DMS53 treated with DMSO at 0.1 percent for 48 hours (cell line): ENCODE data around the gene SAP130.
"Not testable (repeated sequence)": the region's sequence is repeated elsewhere in the genome, so short reads cannot be mapped to it uniquely, and the experiment has no call there.

ENCODE experiments used
- DNase-seq: peaks from one replicate; lab custom pipeline; 2025; ENCODE audit not compliant: unreplicated experiment; lab: John Stamatoyannopoulos, UW

Gene SAP130

DNA sequence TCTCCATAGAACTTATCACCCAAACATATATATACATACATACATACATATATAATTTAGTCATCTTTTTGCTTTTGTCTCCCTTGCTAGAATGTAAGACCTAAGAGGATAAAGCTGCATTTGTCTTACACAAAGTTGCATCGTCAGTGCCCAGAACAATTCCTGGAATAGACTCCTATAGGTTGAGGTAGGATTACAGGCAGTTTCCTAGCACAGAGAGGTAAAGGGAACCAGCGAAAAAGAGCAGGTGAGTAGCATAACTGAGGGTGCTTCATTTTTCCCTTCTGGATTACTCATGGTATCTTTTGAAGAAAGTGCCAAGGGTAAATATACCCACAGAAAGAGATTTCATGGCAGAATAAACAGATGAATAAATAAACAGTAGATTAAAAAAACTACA, 74.0 kb downstream of the SAP130 start:
- DNase-seq, result no peak

GRCh38 chr2:127953128-127953718, 74.6 kb downstream of the SAP130 start:
- DNase-seq, result no peak

- no peak for DNase-seq
Observed at GRCh38 chr2:127951026-127951425, 76.8 kb downstream of the SAP130 start.

DNA sequence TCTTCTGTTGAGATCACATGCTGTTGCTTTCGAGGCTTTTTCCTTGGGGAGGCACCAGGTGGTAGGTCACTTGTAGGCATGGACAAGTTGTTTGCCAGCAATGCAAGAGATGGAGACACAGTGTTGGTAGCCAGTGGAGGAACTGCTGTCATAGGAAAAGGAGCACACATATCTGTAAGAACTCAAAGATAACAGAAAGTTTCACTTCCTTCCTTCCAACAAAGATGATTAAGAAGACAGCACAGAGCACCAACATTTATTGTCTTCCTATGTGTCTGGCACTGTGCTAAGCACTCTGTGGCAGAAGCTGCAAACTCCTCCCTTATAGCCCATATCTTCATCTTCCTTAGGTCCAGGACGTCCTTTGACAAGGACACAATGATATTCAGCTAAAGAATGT, 77.6 kb downstream of the SAP130 start:
- no peak for DNase-seq

DNA sequence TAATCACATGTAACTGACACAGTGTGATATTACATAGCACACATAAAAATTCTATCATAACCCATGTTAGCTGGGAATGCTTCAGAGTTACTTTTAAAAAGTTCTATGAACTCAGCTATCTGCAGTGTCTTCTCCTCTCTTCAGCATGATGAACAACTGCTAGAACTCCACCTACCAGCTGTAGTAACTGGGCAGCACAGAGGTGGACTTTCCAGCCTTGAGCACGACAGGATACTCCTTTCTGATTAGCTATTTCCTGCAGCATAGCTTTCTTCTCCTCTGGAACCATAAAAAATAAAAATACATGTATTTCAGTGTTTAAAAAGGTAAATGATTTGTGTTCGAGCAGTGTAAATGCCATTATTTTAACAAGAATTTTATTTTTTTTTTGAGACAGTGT, 82.6 kb downstream of the SAP130 start:
- DNase-seq, result no peak

GRCh38 chr2:127943186-127943585, 84.7 kb downstream of the SAP130 start:
- no peak for DNase-seq

- DNase-seq, result no peak
Observed at GRCh38 chr2:127942002-127942401, 85.9 kb downstream of the SAP130 start.

- no peak for DNase-seq
Observed at GRCh38 chr2:127941461-127941860, 86.4 kb downstream of the SAP130 start.

DNA sequence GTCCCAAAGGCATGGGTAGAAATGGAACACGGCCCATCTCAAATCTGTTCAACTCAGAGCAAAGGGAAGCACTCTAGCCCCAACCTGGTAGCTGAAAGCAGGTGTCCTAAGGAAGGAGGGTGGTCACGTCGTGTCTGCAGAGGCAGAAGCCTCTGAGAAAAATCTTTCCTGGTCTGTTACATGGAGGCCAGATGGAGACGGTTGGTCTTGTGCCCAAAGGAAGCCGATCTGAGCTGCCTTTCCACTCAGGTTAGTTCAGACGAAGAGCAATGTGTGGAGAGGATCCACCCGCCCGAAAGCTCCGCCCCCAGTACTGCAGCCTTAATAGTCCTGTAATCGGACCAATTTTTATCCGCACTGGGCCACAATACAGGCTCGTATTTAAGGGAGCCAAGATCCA, 87.2 kb downstream of the SAP130 start:
- DNase-seq, result no peak

GRCh38 chr2:127935337-127935736, 92.5 kb downstream of the SAP130 start:
- DNase-seq, result no peak

GRCh38 chr2:127932199-127932876, 95.5 kb downstream of the SAP130 start:
- peak; percentile 2 for DNase-seq

DNA sequence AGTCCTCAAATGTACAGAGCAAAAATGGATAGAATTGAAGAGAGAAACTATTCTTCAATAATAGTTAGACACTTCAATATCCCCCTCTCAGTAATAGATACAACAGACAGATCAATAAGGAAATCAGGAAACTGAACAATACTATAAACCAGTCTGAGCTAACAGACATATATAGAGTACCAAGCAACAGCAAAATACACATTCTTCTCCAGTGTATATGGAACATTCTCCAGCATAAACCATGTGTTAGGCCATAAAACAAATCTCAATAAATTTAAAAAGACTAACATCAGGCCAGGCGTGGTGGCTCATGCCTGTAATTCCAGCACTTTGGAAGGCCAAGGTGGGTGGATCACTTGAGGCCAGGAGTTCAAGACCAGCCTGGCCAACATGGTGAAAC, 98.4 kb downstream of the SAP130 start:
- no peak for DNase-seq

- DNase-seq, result no peak
Observed at GRCh38 chr2:127927384-127927783, 100.5 kb downstream of the SAP130 start.

DNA sequence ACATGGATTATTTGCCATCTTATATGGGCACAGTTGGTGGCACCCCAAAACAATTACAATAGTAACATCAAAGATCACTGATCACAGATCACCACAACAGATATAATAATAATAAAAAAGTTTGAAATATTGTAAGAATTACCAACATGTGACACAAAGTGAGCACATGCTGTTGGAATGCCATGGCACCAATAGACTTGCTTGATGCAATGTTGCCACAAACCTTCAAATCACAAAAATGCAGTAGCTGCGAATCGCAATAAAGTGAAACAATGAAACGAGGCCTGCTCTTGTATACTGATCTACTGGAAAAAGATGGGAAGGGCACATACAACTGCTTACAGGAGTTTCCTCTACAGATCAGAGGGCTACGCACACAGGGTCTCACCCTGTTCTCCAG, 109.9 kb downstream of the SAP130 start:
- DNase-seq, result no peak

- peak; percentile 17 for DNase-seq
Observed at GRCh38 chr2:127913808-127914457, 113.9 kb downstream of the SAP130 start.

DNA sequence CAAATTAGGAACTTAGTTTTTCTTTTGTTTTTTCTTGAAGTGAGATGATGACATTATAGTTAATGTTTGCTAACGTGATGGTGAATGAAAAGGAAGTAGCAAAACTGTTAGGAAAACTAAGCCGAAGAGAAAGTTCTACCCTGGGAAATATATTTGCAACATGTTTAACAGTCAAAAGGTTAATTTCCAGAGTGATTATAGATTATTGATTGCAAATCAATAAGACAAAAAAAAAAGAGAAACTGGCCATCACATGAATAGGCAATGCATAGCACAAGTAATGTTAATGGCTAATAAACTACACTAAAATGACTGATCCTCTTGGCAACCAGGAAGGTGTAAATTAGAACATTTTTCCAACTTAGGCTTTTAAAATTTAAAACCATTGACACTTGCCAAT, 116.1 kb downstream of the SAP130 start:
- no peak for DNase-seq

DNA sequence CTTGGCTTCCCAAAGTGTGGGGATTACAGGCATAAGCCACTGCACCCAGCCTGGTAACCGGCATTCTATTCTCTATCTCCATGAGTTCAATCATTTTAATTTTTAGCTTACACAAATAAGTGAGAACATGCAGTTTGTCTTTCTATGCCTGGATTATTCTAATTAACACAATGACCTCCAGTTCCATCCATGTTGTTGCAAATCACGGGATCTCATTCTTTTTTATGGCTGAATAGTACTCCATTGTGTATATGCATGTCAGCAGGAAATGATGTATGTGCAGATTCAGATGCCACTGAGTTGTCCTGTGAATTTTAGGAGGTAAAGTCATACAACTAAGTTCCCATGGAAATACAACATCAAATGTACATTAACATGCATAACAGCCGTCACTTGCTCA, 117.4 kb downstream of the SAP130 start:
- no peak for DNase-seq

- DNase-seq, result peak; percentile 11
Observed at GRCh38 chr2:127909019-127909418, 118.8 kb downstream of the SAP130 start.

DNA sequence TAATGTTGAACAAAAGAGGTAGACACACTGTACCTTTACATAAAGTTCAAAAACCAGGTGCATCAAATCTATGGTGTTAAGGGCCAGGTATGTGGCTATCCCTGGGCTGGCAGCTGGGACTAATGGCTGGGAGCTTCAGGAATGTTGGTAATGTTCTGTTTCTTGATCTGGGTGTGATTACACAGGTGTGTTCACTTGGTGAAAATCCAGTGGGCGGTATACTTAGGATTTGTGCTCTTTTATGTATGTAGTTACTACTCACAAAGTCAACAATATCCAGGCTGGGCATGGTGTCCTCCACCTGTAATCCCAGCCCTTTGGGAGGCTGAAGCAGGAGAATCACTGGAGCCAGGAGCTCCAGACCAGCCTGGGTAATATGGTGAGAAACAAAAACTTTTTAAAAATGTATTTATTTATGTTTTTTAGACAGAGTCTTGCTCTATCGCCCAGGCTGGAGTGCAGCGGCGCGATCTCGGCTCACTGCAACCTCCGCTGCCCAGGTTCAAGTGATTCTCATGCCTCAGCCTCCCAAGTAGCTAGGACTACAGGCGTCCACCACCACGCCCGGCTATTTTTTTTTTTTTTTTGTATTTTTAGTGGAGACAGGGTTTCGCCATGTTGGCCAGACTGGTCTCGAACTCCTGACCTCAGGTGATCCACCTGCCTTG, 120.0 kb downstream of the SAP130 start:
- not testable (repeated sequence) for DNase-seq

DNA sequence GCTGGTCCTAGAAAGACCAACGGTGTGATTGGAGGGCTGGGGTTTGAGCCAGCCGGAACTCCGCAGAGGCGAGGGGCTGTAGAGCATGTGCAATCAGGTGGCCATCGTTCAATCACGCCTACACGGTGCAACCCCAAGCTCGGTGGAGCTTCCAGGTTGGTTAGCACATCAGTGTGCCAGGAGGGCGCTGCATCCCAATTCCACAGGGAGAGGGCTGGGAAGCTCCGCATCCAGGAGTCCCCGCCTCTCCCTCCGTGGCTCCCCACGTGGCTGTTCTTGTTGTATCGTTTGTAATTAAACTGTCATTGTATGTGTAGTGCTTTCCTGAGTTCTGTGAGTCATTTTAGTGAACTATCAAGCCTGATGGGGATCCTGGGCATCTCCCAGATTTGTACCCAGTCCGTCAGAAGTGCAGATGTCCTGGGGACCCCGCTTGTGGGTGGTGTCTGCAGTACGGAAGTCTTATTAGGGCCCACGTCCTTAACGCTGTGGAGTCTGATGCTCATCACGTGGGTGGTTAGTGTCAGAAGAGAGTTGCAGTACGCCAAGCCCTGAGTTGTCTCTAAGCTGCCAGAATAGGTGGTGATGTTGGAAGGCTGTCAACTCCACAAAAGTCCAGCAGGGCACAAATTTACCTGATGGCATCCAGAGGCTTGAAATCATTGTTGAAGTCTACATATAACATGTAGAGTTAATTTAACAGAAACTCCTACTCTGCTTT, 121.5 kb downstream of the SAP130 start:
- no peak for DNase-seq

GRCh38 chr2:127901339-127902056, 126.4 kb downstream of the SAP130 start:
- DNase-seq, result no peak
